Measurements from ENCODE around the gene MAN1B1.

- TF ChIP-seq CTCF (conservative IDR thresholded peaks at IDR 0.05) (no peak), ZFX (IDR thresholded peaks at IDR 0.05) (no peak)
Observed at GRCh38 chr9:137044502-137045177, 42.1 kb upstream of the MAN1B1 start.

Measured in C4-2B (cell line).